ENCODE results near the gene MYPOP. TPM values are rescaled to one million over a fixed set of nuclear protein-coding genes. Genes with fewer than 3 reads are reported as not detected.

Gene MYPOP
- total RNA-seq, result 10 to 100 TPM; 10.4 to 11.3 TPM

GRCh38 chr19:45901912-45902650 lies at the start of gene MYPOP:
Gene MYPOP (minus strand): TSS chr19:45902613. CDS start chr19:45901773, 840 bp downstream.
- Mint-ChIP-seq H3K9me3 (ENCODE audit: insufficient read depth) (no peaks in the 10 kb centered on the region), H3K27ac (peak within 1 kb of the TSS; percentile 77), H3K27me3 (ENCODE audit: low read depth) (peaks cover 8% of the 10 kb centered on the region), H3K4me1 (ENCODE audit: low read depth) (peaks cover 28% of the 10 kb centered on the region), H3K4me3 (peak within 1 kb of the TSS; percentile 92), H3K36me3 (ENCODE audit: low read depth) (peaks cover 24% of the 10 kb centered on the region)
- CTCF ChIA-PET, result interaction anchor here (0.6 to 4.2 kb wide), 12 partner anchors 15 to 692 kb away, joined by 3 to 26 read pairs (median 6); partner anchors contain the start of genes FOXA3, IRF2BP1 and SIX5
- POLR2A ChIA-PET, result interaction anchor here (1.0 to 2.0 kb wide), 6 partner anchors 9 to 52 kb away, joined by 3 to 12 read pairs (median 4); partner anchors contain the start of genes FOXA3, IRF2BP1 and SYMPK
- DNase-seq, result no peak
- ATAC-seq, result no peak

GRCh38 chr19:45947926-45948325 lies 45.5 kb upstream of the MYPOP start:
- ATAC-seq (no peak), DNase-seq (no peak)
- H3K36me3 Mint-ChIP-seq (ENCODE audit: low read depth), result no peaks in the 10 kb centered on the region
- ChIA-PET POLR2A (no interaction called here), CTCF (interaction anchor here (1.2 kb wide), 1 partner anchor 80 kb away, joined by 5 read pairs; no protein-coding TSS in a partner anchor)
- no peak overlapping the region for H3K27ac Mint-ChIP-seq
- H3K4me3 Mint-ChIP-seq, result no peak overlapping the region
- peaks cover 15% of the 10 kb centered on the region for H3K27me3 Mint-ChIP-seq (ENCODE audit: low read depth)
- peaks cover 10% of the 10 kb centered on the region for H3K4me1 Mint-ChIP-seq (ENCODE audit: low read depth)
- no peaks in the 10 kb centered on the region for H3K9me3 Mint-ChIP-seq (ENCODE audit: insufficient read depth)

GRCh38 chr19:45940515-45940805 lies 38.0 kb upstream of the MYPOP start:
- no peak for DNase-seq
- ATAC-seq, result no peak
- Mint-ChIP-seq H3K36me3 (ENCODE audit: low read depth) (no peaks in the 10 kb centered on the region), H3K4me3 (no peak overlapping the region), H3K27me3 (ENCODE audit: low read depth) (peaks cover 34% of the 10 kb centered on the region), H3K9me3 (ENCODE audit: insufficient read depth) (peaks cover 12% of the 10 kb centered on the region), H3K27ac (no peak overlapping the region), H3K4me1 (ENCODE audit: low read depth) (peaks cover 15% of the 10 kb centered on the region)
- ChIA-PET POLR2A (no interaction called here), CTCF (no interaction called here)

- peaks cover 15% of the 10 kb centered on the region for H3K4me1 Mint-ChIP-seq (ENCODE audit: low read depth)
- ChIA-PET POLR2A (no interaction called here), CTCF (no interaction called here)
- H3K27ac Mint-ChIP-seq, result no peak overlapping the region
- DNase-seq, result no peak
- ATAC-seq, result no peak
- H3K36me3 Mint-ChIP-seq (ENCODE audit: low read depth), result no peaks in the 10 kb centered on the region
- H3K4me3 Mint-ChIP-seq, result no peak overlapping the region
- H3K27me3 Mint-ChIP-seq (ENCODE audit: low read depth), result peaks cover 36% of the 10 kb centered on the region
- H3K9me3 Mint-ChIP-seq (ENCODE audit: insufficient read depth), result peaks cover 12% of the 10 kb centered on the region
These were observed 37.5 kb upstream of the MYPOP start for GRCh38 chr19:45939792-45940514.

- no peak overlapping the region for H3K4me3 Mint-ChIP-seq
- peaks cover 30% of the 10 kb centered on the region for H3K27me3 Mint-ChIP-seq (ENCODE audit: low read depth)
- H3K27ac Mint-ChIP-seq, result peak overlapping the region; percentile 47
- peaks cover 12% of the 10 kb centered on the region for H3K9me3 Mint-ChIP-seq (ENCODE audit: insufficient read depth)
- H3K4me1 Mint-ChIP-seq (ENCODE audit: low read depth), result peaks cover 15% of the 10 kb centered on the region
- DNase-seq, result no peak
- no peak for ATAC-seq
- POLR2A ChIA-PET, result no interaction called here
- CTCF ChIA-PET, result no interaction called here
- H3K36me3 Mint-ChIP-seq (ENCODE audit: low read depth), result no peaks in the 10 kb centered on the region
These were observed 36.4 kb upstream of the MYPOP start for GRCh38 chr19:45938733-45939319.

GRCh38 chr19:45935267-45935666 lies 32.9 kb upstream of the MYPOP start:
- Mint-ChIP-seq H3K27ac (no peak overlapping the region), H3K36me3 (ENCODE audit: low read depth) (no peaks in the 10 kb centered on the region), H3K4me3 (no peak overlapping the region), H3K27me3 (ENCODE audit: low read depth) (peaks cover 30% of the 10 kb centered on the region), H3K9me3 (ENCODE audit: insufficient read depth) (peaks cover 12% of the 10 kb centered on the region), H3K4me1 (ENCODE audit: low read depth) (peaks cover 15% of the 10 kb centered on the region)
- CTCF ChIA-PET, result no interaction called here
- POLR2A ChIA-PET, result no interaction called here
- ATAC-seq, result no peak
- DNase-seq, result no peak

- DNase-seq (no peak), ATAC-seq (no peak)
- H3K9me3 Mint-ChIP-seq (ENCODE audit: insufficient read depth), result peaks cover 12% of the 10 kb centered on the region
- H3K36me3 Mint-ChIP-seq (ENCODE audit: low read depth), result no peaks in the 10 kb centered on the region
- ChIA-PET CTCF (no interaction called here), POLR2A (no interaction called here)
- peaks cover 31% of the 10 kb centered on the region for H3K27me3 Mint-ChIP-seq (ENCODE audit: low read depth)
- peaks cover 13% of the 10 kb centered on the region for H3K4me1 Mint-ChIP-seq (ENCODE audit: low read depth)
- no peak overlapping the region for H3K4me3 Mint-ChIP-seq
- H3K27ac Mint-ChIP-seq, result no peak overlapping the region
These were observed 32.3 kb upstream of the MYPOP start for GRCh38 chr19:45934551-45935230.

- peaks cover 29% of the 10 kb centered on the region for H3K27me3 Mint-ChIP-seq (ENCODE audit: low read depth)
- H3K4me1 Mint-ChIP-seq (ENCODE audit: low read depth), result peaks cover 8% of the 10 kb centered on the region
- H3K9me3 Mint-ChIP-seq (ENCODE audit: insufficient read depth), result peaks cover 8% of the 10 kb centered on the region
- H3K36me3 Mint-ChIP-seq (ENCODE audit: low read depth), result no peaks in the 10 kb centered on the region
- H3K27ac Mint-ChIP-seq, result no peak overlapping the region
- ATAC-seq (no peak), DNase-seq (no peak)
- ChIA-PET CTCF (no interaction called here), POLR2A (no interaction called here)
- H3K4me3 Mint-ChIP-seq, result no peak overlapping the region
These were observed 31.3 kb upstream of the MYPOP start for GRCh38 chr19:45933759-45934158.

GRCh38 chr19:45931055-45931454 lies 28.6 kb upstream of the MYPOP start:
- no peak overlapping the region for H3K4me3 Mint-ChIP-seq
- ChIA-PET CTCF (no interaction called here), POLR2A (no interaction called here)
- peaks cover 14% of the 10 kb centered on the region for H3K4me1 Mint-ChIP-seq (ENCODE audit: low read depth)
- no peak for DNase-seq
- H3K36me3 Mint-ChIP-seq (ENCODE audit: low read depth), result peaks cover 2% of the 10 kb centered on the region
- ATAC-seq, result no peak
- peaks cover 26% of the 10 kb centered on the region for H3K27me3 Mint-ChIP-seq (ENCODE audit: low read depth)
- H3K27ac Mint-ChIP-seq, result no peak overlapping the region
- no peaks in the 10 kb centered on the region for H3K9me3 Mint-ChIP-seq (ENCODE audit: insufficient read depth)

- H3K27ac Mint-ChIP-seq, result no peak overlapping the region
- ChIA-PET POLR2A (no interaction called here), CTCF (no interaction called here)
- H3K36me3 Mint-ChIP-seq (ENCODE audit: low read depth), result peaks cover 2% of the 10 kb centered on the region
- H3K4me3 Mint-ChIP-seq, result no peak overlapping the region
- H3K27me3 Mint-ChIP-seq (ENCODE audit: low read depth), result peaks cover 24% of the 10 kb centered on the region
- ATAC-seq (no peak), DNase-seq (no peak)
- H3K9me3 Mint-ChIP-seq (ENCODE audit: insufficient read depth), result no peaks in the 10 kb centered on the region
- peaks cover 23% of the 10 kb centered on the region for H3K4me1 Mint-ChIP-seq (ENCODE audit: low read depth)
These were observed 26.8 kb upstream of the MYPOP start for GRCh38 chr19:45929247-45929646.

GRCh38 chr19:45927565-45928261 lies 25.3 kb upstream of the MYPOP start:
- ChIA-PET POLR2A (interaction anchor here (0.7 kb wide), 1 partner anchor 21 kb away, joined by 3 read pairs; no protein-coding TSS in a partner anchor), CTCF (interaction anchor here (0.5 to 1.5 kb wide), 7 partner anchors 9 to 868 kb away, joined by 3 to 4 read pairs (median 3); partner anchors contain the start of genes CCDC61, SIX5 and SYMPK)
- H3K27me3 Mint-ChIP-seq (ENCODE audit: low read depth), result peaks cover 21% of the 10 kb centered on the region
- H3K4me3 Mint-ChIP-seq, result peak overlapping the region; percentile 77
- DNase-seq (peak; percentile 96), ATAC-seq (peak; percentile 99)
- peak overlapping the region; percentile 81 for H3K27ac Mint-ChIP-seq
- peaks cover 2% of the 10 kb centered on the region for H3K36me3 Mint-ChIP-seq (ENCODE audit: low read depth)
- H3K9me3 Mint-ChIP-seq (ENCODE audit: insufficient read depth), result no peaks in the 10 kb centered on the region
- H3K4me1 Mint-ChIP-seq (ENCODE audit: low read depth), result peaks cover 23% of the 10 kb centered on the region
